Measurements from ENCODE around the gene SLC6A16.
"Not testable (repeated sequence)": the region's sequence is repeated elsewhere in the genome, so short reads cannot be mapped to it uniquely, and the experiment has no call there.

SLC6A16 gene

GRCh38 chr19:49326165-49326704, 1.2 kb upstream of the SLC6A16 start:
- Histone ChIP-seq H4K20me1 (ENCODE audit: insufficient read depth, low read length, poor library complexity, severe bottlenecking) (no peaks in the 10 kb centered on the region), H2AFZ (ENCODE audit: low read length) (no peak overlapping the region), H3K9me2 (replicated peaks; ENCODE audit: low read depth, low read length) (no peaks in the 10 kb centered on the region), H3K79me2 (ENCODE audit: insufficient read depth, low read length) (no peaks in the 10 kb centered on the region), H3K36me3 (ENCODE audit: insufficient read depth, low read length) (no peaks in the 10 kb centered on the region), H3K27me3 (ENCODE audit: insufficient read depth, low read length, poor library complexity, severe bottlenecking) (no peaks in the 10 kb centered on the region), H3K4me3 (ENCODE audit: low read length, poor library complexity, severe bottlenecking) (no peak overlapping the region), H3K9ac (ENCODE audit: low read depth, low read length, poor library complexity, severe bottlenecking) (no peak overlapping the region), H3F3A (ENCODE audit: low read depth) (no peaks in the 10 kb centered on the region), H3K4me1 (ENCODE audit: insufficient read depth, low read length, poor library complexity, severe bottlenecking) (peaks cover 9% of the 10 kb centered on the region), H3K4me2 (ENCODE audit: low read depth, low read length, poor library complexity, severe bottlenecking) (no peak overlapping the region), H3K9me3 (ENCODE audit: insufficient read depth, low read depth, low read length) (no peaks in the 10 kb centered on the region)
- TF ChIP-seq EZH2phosphoT487 (IDR thresholded peaks at IDR 0.05; ENCODE audit: borderline replicate concordance), result no peak
- no peak for TF ChIP-seq CTCF (conservative IDR thresholded peaks at IDR 0.05; ENCODE audit: low read length)

DNA sequence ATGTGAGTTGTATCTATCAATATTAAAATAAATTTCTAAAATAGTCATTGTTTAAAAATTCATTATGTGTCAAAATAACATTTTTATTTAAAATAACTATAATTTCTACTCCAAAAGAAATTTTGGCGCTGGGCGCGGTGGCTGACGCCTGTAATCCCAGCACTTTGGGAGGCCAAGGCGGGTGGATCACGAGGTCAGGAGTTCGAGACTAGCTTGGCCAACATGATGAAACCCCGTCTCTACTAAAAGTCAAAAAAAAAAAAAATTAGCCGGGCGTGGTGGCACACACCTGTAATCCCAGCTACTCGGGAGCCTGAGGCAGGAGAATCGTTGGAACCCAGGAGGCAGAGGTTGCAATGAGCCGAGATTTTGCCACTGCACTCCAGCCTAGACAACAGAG, 765 bp upstream of the SLC6A16 start:
- not testable (repeated sequence) for H3K79me2 ChIP-seq (ENCODE audit: insufficient read depth, low read length); H4K20me1 ChIP-seq (ENCODE audit: insufficient read depth, low read length, poor library complexity, severe bottlenecking); H3K4me1 ChIP-seq (ENCODE audit: insufficient read depth, low read length, poor library complexity, severe bottlenecking); H3K36me3 ChIP-seq (ENCODE audit: insufficient read depth, low read length); H3K27me3 ChIP-seq (ENCODE audit: insufficient read depth, low read length, poor library complexity, severe bottlenecking); H3F3A ChIP-seq (ENCODE audit: low read depth); H2AFZ ChIP-seq (ENCODE audit: low read length); H3K4me3 ChIP-seq (ENCODE audit: low read length, poor library complexity, severe bottlenecking); H3K9me3 ChIP-seq (ENCODE audit: insufficient read depth, low read depth, low read length); H3K4me2 ChIP-seq (ENCODE audit: low read depth, low read length, poor library complexity, severe bottlenecking); H3K9me2 ChIP-seq (replicated peaks; ENCODE audit: low read depth, low read length); H3K9ac ChIP-seq (ENCODE audit: low read depth, low read length, poor library complexity, severe bottlenecking)

DNA sequence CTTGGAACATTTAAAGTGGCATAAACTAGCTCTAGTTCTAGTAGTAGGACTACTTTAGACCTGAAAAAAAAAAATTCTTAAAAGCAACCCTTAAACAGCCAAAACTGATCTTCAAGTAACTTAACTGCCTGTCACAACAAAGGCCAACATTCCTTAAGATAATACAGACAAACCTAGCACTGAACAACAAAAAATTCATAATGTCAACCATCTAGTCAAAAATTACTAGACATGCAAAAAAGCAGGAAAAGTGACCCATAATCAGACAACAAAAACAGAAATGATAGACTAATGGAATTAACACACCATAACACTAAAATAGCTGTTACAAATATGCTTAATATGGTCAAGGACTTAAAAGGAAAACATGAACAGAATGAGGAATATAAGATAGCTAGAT, 6.7 kb downstream of the SLC6A16 start:
- Histone ChIP-seq H3K9ac (ENCODE audit: low read depth, low read length, poor library complexity, severe bottlenecking) (no peak overlapping the region), H3K4me2 (ENCODE audit: low read depth, low read length, poor library complexity, severe bottlenecking) (no peak overlapping the region), H3K9me3 (ENCODE audit: insufficient read depth, low read depth, low read length) (peaks cover 3% of the 10 kb centered on the region; the same call in 1 of the 2 replicates), H2AFZ (ENCODE audit: low read length) (no peak overlapping the region), H3K9me2 (replicated peaks; ENCODE audit: low read depth, low read length) (no peaks in the 10 kb centered on the region), H4K20me1 (ENCODE audit: insufficient read depth, low read length, poor library complexity, severe bottlenecking) (no peaks in the 10 kb centered on the region), H3K36me3 (ENCODE audit: insufficient read depth, low read length) (no peaks in the 10 kb centered on the region), H3K4me1 (ENCODE audit: insufficient read depth, low read length, poor library complexity, severe bottlenecking) (no peaks in the 10 kb centered on the region), H3K4me3 (ENCODE audit: low read length, poor library complexity, severe bottlenecking) (no peak overlapping the region), H3K27me3 (ENCODE audit: insufficient read depth, low read length, poor library complexity, severe bottlenecking) (no peaks in the 10 kb centered on the region), H3K79me2 (ENCODE audit: insufficient read depth, low read length) (no peaks in the 10 kb centered on the region), H3F3A (ENCODE audit: low read depth) (no peaks in the 10 kb centered on the region)
- no peak for TF ChIP-seq EZH2phosphoT487 (IDR thresholded peaks at IDR 0.05; ENCODE audit: borderline replicate concordance)
- TF ChIP-seq CTCF (conservative IDR thresholded peaks at IDR 0.05; ENCODE audit: low read length), result no peak

DNA sequence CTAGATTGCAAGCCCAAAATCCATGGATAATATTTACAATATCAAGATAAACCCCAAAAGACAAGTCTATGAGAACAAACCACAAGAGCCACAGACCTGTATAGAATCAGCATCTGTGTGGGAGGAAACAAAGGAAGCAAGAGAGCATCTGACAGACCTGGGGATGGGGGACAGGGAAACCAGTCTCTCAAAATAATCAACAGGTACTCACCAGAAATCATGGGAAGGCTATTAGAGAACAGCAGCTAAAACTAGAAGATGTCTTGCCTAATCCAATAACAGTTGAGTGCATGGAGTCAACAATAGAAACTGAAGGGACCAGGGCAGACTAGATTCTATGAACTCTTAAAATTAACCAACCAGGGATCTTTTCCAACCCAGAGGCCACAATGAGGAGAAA, 8.7 kb downstream of the SLC6A16 start:
- no peaks in the 10 kb centered on the region for H3K36me3 ChIP-seq (ENCODE audit: insufficient read depth, low read length)
- peaks cover 3% of the 10 kb centered on the region; the same call in 1 of the 2 replicates for H3K9me3 ChIP-seq (ENCODE audit: insufficient read depth, low read depth, low read length)
- H3K79me2 ChIP-seq (ENCODE audit: insufficient read depth, low read length), result no peaks in the 10 kb centered on the region
- TF ChIP-seq CTCF (conservative IDR thresholded peaks at IDR 0.05; ENCODE audit: low read length) (no peak), EZH2phosphoT487 (IDR thresholded peaks at IDR 0.05; ENCODE audit: borderline replicate concordance) (no peak)
- no peak overlapping the region for H2AFZ ChIP-seq (ENCODE audit: low read length)
- H3F3A ChIP-seq (ENCODE audit: low read depth), result no peaks in the 10 kb centered on the region
- no peaks in the 10 kb centered on the region for H3K9me2 ChIP-seq (replicated peaks; ENCODE audit: low read depth, low read length)
- no peak overlapping the region for H3K4me2 ChIP-seq (ENCODE audit: low read depth, low read length, poor library complexity, severe bottlenecking)
- no peaks in the 10 kb centered on the region for H3K27me3 ChIP-seq (ENCODE audit: insufficient read depth, low read length, poor library complexity, severe bottlenecking)
- no peaks in the 10 kb centered on the region for H4K20me1 ChIP-seq (ENCODE audit: insufficient read depth, low read length, poor library complexity, severe bottlenecking)
- H3K9ac ChIP-seq (ENCODE audit: low read depth, low read length, poor library complexity, severe bottlenecking), result no peak overlapping the region
- no peak overlapping the region for H3K4me3 ChIP-seq (ENCODE audit: low read length, poor library complexity, severe bottlenecking)
- no peaks in the 10 kb centered on the region for H3K4me1 ChIP-seq (ENCODE audit: insufficient read depth, low read length, poor library complexity, severe bottlenecking)
